ENCODE data around the gene PIP5K1C. TPM values are rescaled to one million over a fixed set of nuclear protein-coding genes. Genes with fewer than 3 reads are reported as not detected.

Gene PIP5K1C
- total and polyA plus RNA-seq, 7 donors = 8.7 to 22.4 (median 16.3) TPM

DNA sequence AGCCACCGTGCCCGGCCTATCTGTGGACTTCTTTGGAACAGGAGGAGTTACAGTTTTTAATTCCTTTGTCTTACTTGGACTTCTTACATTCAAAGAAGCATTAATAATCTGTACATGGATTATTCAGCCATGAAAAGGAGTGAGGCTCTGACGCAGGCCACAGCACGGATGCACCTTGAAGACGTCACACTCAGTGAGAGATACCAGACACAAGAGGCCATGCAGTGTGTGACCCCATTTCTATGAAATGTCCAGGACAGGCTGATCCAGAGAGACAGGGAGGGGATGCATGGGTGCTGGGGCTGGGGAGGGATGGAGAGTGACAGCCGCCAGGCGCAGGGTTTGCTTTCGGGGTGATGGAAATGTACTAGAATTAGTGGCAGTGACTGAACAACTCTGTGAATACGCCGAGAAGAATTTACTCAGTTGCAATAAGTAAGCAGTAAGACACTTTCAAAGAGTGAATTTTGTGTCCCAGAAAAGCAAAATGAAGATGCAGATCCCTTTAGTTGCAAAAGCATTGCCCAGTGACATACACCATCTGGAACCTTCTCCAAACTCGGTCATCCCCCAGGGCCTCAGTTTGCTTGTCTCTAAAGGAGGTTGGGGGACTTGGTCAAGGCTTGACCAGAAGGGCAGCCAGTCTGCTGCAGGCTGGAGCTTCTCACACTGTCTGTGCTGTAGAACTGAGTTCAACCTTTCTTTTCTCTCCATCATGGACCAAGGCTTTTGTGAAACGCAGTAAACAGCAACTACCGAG is 25.3 kb downstream of the PIP5K1C start:
- TF ChIP-seq, protein P1, sequence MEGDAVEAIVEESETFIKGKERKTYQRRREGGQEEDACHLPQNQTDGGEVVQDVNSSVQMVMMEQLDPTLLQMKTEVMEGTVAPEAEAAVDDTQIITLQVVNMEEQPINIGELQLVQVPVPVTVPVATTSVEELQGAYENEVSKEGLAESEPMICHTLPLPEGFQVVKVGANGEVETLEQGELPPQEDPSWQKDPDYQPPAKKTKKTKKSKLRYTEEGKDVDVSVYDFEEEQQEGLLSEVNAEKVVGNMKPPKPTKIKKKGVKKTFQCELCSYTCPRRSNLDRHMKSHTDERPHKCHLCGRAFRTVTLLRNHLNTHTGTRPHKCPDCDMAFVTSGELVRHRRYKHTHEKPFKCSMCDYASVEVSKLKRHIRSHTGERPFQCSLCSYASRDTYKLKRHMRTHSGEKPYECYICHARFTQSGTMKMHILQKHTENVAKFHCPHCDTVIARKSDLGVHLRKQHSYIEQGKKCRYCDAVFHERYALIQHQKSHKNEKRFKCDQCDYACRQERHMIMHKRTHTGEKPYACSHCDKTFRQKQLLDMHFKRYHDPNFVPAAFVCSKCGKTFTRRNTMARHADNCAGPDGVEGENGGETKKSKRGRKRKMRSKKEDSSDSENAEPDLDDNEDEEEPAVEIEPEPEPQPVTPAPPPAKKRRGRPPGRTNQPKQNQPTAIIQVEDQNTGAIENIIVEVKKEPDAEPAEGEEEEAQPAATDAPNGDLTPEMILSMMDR (IDR thresholded peaks at IDR 0.05) = no peak
- intact Hi-C loops (cut with DNase I) = no loop called here
- Histone ChIP-seq H3K27me3 (ENCODE audit: insufficient read depth in 3 of 3, low read length in 2 of 3) (no peaks in the 10 kb centered on the region), H3K4me1 (peaks cover 23% of the 10 kb centered on the region), H3K9me3 (no peaks in the 10 kb centered on the region), H3K27ac (no peak overlapping the region), H3K36me3 (ENCODE audit: insufficient read depth in 1 of 2, low read depth in 1 of 2) (no peaks in the 10 kb centered on the region), H3K4me3 (no peak overlapping the region)
- DNase-seq (no peak), ATAC-seq (no peak)
- WGBS, 3 donors = 94 to 96% (median 94%) methylated on average over 13 of the region's 13 CpGs

DNA sequence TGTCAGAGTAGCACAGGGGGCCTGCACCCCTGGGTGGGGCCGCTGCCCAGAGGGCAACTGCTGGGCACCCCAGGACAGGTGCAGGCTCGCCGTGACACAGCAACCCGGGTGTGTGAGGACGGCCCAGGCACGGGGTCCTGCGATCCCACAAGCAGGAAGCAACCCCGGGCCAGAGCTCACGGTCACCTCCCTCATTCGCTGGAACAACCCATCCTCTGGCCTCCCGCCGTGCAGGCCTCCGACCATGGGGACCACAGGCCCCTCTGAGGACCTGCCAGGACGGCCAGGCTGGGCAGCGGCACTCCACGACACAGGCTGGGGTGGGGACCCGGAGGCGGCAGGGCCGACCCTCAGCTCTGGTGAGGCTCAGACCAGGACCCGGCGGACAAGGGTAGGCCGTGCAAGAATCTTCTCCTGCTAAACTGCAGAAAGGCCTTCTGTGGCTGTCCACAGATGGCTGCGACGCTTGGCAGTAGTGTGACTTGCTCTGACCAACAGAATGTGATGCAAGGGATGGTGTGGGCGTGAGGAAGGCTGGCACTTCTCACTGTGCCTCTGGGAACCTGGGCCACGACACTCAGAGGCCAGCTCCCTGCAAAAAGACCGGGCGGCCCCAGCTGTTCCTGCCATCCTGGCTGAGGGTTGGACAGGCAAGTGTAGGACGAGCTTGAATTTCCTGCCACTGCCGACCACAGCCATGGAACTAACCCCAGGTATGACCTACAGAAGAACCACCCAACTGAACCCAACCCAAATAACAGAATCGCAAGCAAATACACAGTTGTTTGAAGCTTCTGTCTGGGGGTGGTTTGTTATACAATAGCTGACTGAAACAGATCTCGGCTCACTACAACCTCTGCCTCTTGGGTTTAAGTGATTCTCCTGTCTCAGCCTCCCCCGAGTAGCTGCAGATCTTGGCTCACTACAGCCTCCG is 26.5 kb downstream of the PIP5K1C start:
- 89 to 95% (median 90%) methylated on average over 34 of the region's 34 CpGs for WGBS, 3 donors
- intact Hi-C loops (cut with DNase I) = no loop called here
- H3K4me1 ChIP-seq = peaks cover 31% of the 10 kb centered on the region
- no peak overlapping the region for H3K27ac ChIP-seq
- TF ChIP-seq, protein P1 (IDR thresholded peaks at IDR 0.05) = no peak
- ATAC-seq = no peak
- no peaks in the 10 kb centered on the region for H3K36me3 ChIP-seq (ENCODE audit: insufficient read depth in 1 of 2, low read depth in 1 of 2)
- no peak for DNase-seq
- no peaks in the 10 kb centered on the region for H3K27me3 ChIP-seq (ENCODE audit: insufficient read depth in 3 of 3, low read length in 2 of 3)
- H3K4me3 ChIP-seq = no peak overlapping the region
- no peaks in the 10 kb centered on the region for H3K9me3 ChIP-seq

DNA sequence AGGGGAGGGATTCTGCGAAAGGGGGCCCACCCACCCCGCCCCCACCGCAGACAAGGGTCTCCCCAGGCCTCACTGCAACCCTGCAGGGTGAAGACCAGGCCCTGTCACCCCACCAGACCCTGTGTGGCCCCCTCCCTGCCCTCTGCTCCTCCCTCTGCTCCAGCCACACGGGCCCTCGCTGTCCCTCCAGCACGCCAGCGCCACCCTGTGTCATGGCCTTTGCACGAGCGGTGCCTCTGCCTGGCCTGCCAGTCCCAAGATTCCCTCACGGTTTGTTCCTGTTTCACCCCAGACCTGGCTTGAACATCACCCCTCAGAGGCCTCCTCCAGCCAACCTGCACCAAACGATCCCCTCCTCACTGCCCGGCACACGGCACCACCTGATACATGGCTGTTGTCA is 27.3 kb downstream of the PIP5K1C start:
- Histone ChIP-seq H3K36me3 (ENCODE audit: insufficient read depth in 1 of 2, low read depth in 1 of 2) (no peaks in the 10 kb centered on the region), H3K27me3 (ENCODE audit: insufficient read depth in 3 of 3, low read length in 2 of 3) (no peaks in the 10 kb centered on the region), H3K9me3 (no peaks in the 10 kb centered on the region), H3K27ac (no peak overlapping the region), H3K4me3 (no peak overlapping the region), H3K4me1 (peaks cover 36% of the 10 kb centered on the region)
- intact Hi-C loops (cut with DNase I) = no loop called here
- 88 to 94% (median 91%) methylated on average over 10 to 13 of the region's 13 CpGs for WGBS, 3 donors
- ATAC-seq = no peak
- DNase-seq = no peak
- TF ChIP-seq, protein P1 (IDR thresholded peaks at IDR 0.05) = no peak

DNA sequence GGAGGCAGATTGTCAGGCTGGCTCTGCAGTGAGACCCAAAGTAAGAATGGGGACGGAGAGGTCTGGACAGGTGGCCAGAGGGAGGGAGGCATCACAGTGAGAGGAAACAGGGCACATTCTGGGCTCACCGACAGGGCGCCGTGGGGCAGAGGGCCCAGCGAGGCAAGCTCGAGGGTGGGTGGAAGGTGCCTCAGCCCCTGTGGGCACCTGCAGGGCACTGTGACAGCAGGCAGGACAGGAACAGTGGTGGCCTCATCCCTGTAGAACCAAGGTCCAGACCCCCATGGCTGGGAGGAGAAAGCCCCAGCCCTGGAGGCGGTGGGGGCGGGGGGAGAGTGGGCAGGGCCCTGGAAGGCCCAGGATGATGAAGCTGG is 27.7 kb downstream of the PIP5K1C start:
- no peak for DNase-seq
- WGBS, 3 donors = 69 to 77% (median 73%) methylated on average over 8 of the region's 8 CpGs

More for the DNA sequence above, 27.7 kb downstream of the PIP5K1C start:
- intact Hi-C loops (cut with DNase I) = no loop called here
- Histone ChIP-seq H3K9me3 (no peaks in the 10 kb centered on the region), H3K4me3 (no peak overlapping the region), H3K27me3 (ENCODE audit: insufficient read depth in 3 of 3, low read length in 2 of 3) (no peaks in the 10 kb centered on the region), H3K36me3 (ENCODE audit: insufficient read depth in 1 of 2, low read depth in 1 of 2) (no peaks in the 10 kb centered on the region), H3K4me1 (peaks cover 36% of the 10 kb centered on the region), H3K27ac (peak overlapping the region; percentile 80)
- TF ChIP-seq, protein P1 (IDR thresholded peaks at IDR 0.05) = no peak
- no peak for ATAC-seq
